ENCODE results near the gene SETD5. TPM values are rescaled to one million over a fixed set of nuclear protein-coding genes. Genes with fewer than 3 reads are reported as not detected.

SETD5 gene
- total and polyA plus RNA-seq, 2 experiments from 2014 or later, result 143 to 172 TPM

GRCh38 chr3:9384141-9384828, 13.1 kb upstream of the SETD5 start (continued):
- TF ChIP-seq EZH2 (IDR thresholded peaks at IDR 0.05; ENCODE audit: low read depth, unreplicated experiment), result no peak
- no peak for TF ChIP-seq NANOG (IDR thresholded peaks at IDR 0.05; ENCODE audit: borderline replicate concordance)

GRCh38 chr3:9385187-9386077, 12.0 kb upstream of the SETD5 start:
- TF ChIP-seq STAT1 (IDR thresholded peaks at IDR 0.05; ENCODE audit: unreplicated experiment), result no peak
- no peak for TF ChIP-seq CREB1 (CRISPR knock-in tag; IDR thresholded peaks at IDR 0.05; ENCODE audit: low read depth)
- no peak for TF ChIP-seq CTCF (conservative IDR thresholded peaks at IDR 0.05; ENCODE audit: low read depth in 2 of 2)
- TF ChIP-seq ZNF462 (CRISPR knock-in tag; IDR thresholded peaks at IDR 0.05), result no peak
- no peak for TF ChIP-seq EZH2phosphoT487 (IDR thresholded peaks at IDR 0.05; ENCODE audit: unreplicated experiment)
- no peak for TF ChIP-seq ZNF331 (CRISPR knock-in tag; IDR thresholded peaks at IDR 0.05; ENCODE audit: low read depth)
- TF ChIP-seq EZH2 (IDR thresholded peaks at IDR 0.05; ENCODE audit: low read depth, unreplicated experiment), result no peak
- peaks cover 90% of the 10 kb centered on the region for H3K36me3 Mint-ChIP-seq (ENCODE audit: low read depth)
- Histone ChIP-seq H3K27ac (ENCODE audit: low read depth) (peak overlapping the region; percentile 61), H3K36me3 (ENCODE audit: insufficient read depth) (peaks cover 33% of the 10 kb centered on the region), H4K20me1 (replicated peaks; ENCODE audit: insufficient read depth) (no peaks in the 10 kb centered on the region; the same call in none of the 2 replicates), H3K4me3 (no peak overlapping the region), H3K27me3 (ENCODE audit: insufficient read depth) (no peaks in the 10 kb centered on the region), H3K4me2 (no peak overlapping the region), H3F3A (replicated peaks; ENCODE audit: low read depth) (peaks cover 31% of the 10 kb centered on the region; the same call in 1 of the 2 replicates), H3K79me2 (replicated peaks; ENCODE audit: insufficient read depth) (peaks cover 12% of the 10 kb centered on the region), H2AFZ (no peak overlapping the region), H3K9me2 (ENCODE audit: insufficient read depth) (no peaks in the 10 kb centered on the region), H3K4me1 (ENCODE audit: insufficient read depth) (no peaks in the 10 kb centered on the region)
- H3K9me3 Mint-ChIP-seq, result no peaks in the 10 kb centered on the region
- ATAC-seq, result no peak
- H3K27ac Mint-ChIP-seq, result no peak overlapping the region
- H3K4me3 Mint-ChIP-seq, result no peak overlapping the region
- H3K4me1 Mint-ChIP-seq, result peaks cover 3% of the 10 kb centered on the region; the same call in 2 of the 3 replicates
- peaks cover 4% of the 10 kb centered on the region for H3K27me3 Mint-ChIP-seq (ENCODE audit: insufficient read depth, low read depth, poor library complexity)
- no peak for DNase-seq (ENCODE audit: low spot score)

Measured in GM23338 (cell line).